HTR-8/SVneo (cell line): Measurements from ENCODE around the gene GRK3.
"Not testable (repeated sequence)": the region's sequence is repeated elsewhere in the genome, so short reads cannot be mapped to it uniquely, and the experiment has no call there.

Source experiments
- DNase-seq: peaks from one replicate; pipeline ENCODE4 v3.0.0; 2011; ENCODE audit warnings: low spot score, mixed read lengths; ENCODE audit not compliant: insufficient read length
- FAIRE-seq: peaks from 2 replicates; lab custom pipeline; 2011; peaks lifted over from hg19 to GRCh38; lab: Jason Lieb, UNC

Gene GRK3

GRCh38 chr22:25569361-25569760 is 4.9 kb downstream of the GRK3 start:
- DNase-seq (no peak), FAIRE-seq (no peak)

- FAIRE-seq (no peak), DNase-seq (no peak)
Measured at GRCh38 chr22:25569983-25570382, 5.5 kb downstream of the GRK3 start.

GRCh38 chr22:25570486-25570885 is 6.0 kb downstream of the GRK3 start:
- no peak for FAIRE-seq

GRCh38 chr22:25571969-25572707 is 7.7 kb downstream of the GRK3 start:
- not testable (repeated sequence) for DNase-seq, FAIRE-seq

More at GRCh38 chr22:25570486-25570885, 6.0 kb downstream of the GRK3 start:
- no peak for DNase-seq

GRCh38 chr22:25572708-25573171 is 8.3 kb downstream of the GRK3 start:
- FAIRE-seq, result no peak

GRCh38 chr22:25573841-25574240 is 9.4 kb downstream of the GRK3 start:
- no peak for FAIRE-seq
- no peak for DNase-seq

More at GRCh38 chr22:25572708-25573171, 8.3 kb downstream of the GRK3 start:
- DNase-seq, result no peak

GRCh38 chr22:25574736-25575135 is 10.3 kb downstream of the GRK3 start:
- no peak for DNase-seq
- no peak for FAIRE-seq

- not testable (repeated sequence) for FAIRE-seq, DNase-seq
Measured at GRCh38 chr22:25575674-25576392, 11.4 kb downstream of the GRK3 start.

GRCh38 chr22:25581452-25581851 is 17.0 kb downstream of the GRK3 start:
- FAIRE-seq, DNase-seq: not testable (repeated sequence)

- DNase-seq, result no peak
Measured at GRCh38 chr22:25582946-25583345, 18.5 kb downstream of the GRK3 start.

GRCh38 chr22:25584993-25585392 is 20.5 kb downstream of the GRK3 start:
- not testable (repeated sequence) for FAIRE-seq

More at GRCh38 chr22:25582946-25583345, 18.5 kb downstream of the GRK3 start:
- FAIRE-seq, result no peak

GRCh38 chr22:25589664-25590063 is 25.2 kb downstream of the GRK3 start:
- FAIRE-seq, result not testable (repeated sequence)

More at GRCh38 chr22:25584993-25585392, 20.5 kb downstream of the GRK3 start:
- not testable (repeated sequence) for DNase-seq

GRCh38 chr22:25593323-25593722 is 28.8 kb downstream of the GRK3 start:
- not testable (repeated sequence) for DNase-seq, FAIRE-seq

More at GRCh38 chr22:25589664-25590063, 25.2 kb downstream of the GRK3 start:
- not testable (repeated sequence) for DNase-seq

- no peak for FAIRE-seq
- DNase-seq, result no peak
Measured at GRCh38 chr22:25598609-25599008, 34.1 kb downstream of the GRK3 start.

- no peak for DNase-seq
- no peak for FAIRE-seq
Measured at GRCh38 chr22:25602445-25602844, 38.0 kb downstream of the GRK3 start.

GRCh38 chr22:25602916-25603315 is 38.4 kb downstream of the GRK3 start:
- no peak for FAIRE-seq

GRCh38 chr22:25605146-25605545 is 40.7 kb downstream of the GRK3 start:
- not testable (repeated sequence) for FAIRE-seq, DNase-seq

More at GRCh38 chr22:25602916-25603315, 38.4 kb downstream of the GRK3 start:
- no peak for DNase-seq

- FAIRE-seq, DNase-seq: not testable (repeated sequence)
Measured at GRCh38 chr22:25605565-25605964, 41.1 kb downstream of the GRK3 start.

GRCh38 chr22:25611284-25611683 is 46.8 kb downstream of the GRK3 start:
- FAIRE-seq, DNase-seq: not testable (repeated sequence)

GRCh38 chr22:25613131-25613530 is 48.7 kb downstream of the GRK3 start:
- DNase-seq, FAIRE-seq: not testable (repeated sequence)

- not testable (repeated sequence) for FAIRE-seq, DNase-seq
Measured at GRCh38 chr22:25613558-25613957, 49.1 kb downstream of the GRK3 start.
